ENCODE data around the gene RAF1. TPM values are rescaled to one million over a fixed set of nuclear protein-coding genes. Genes with fewer than 3 reads are reported as not detected.

Gene RAF1
- total and polyA plus RNA-seq, 2 donors (not counting 3 experiments of a cell fraction or from before 2014, with no cell fraction given), result 73.8 to 86.2 TPM

- Histone ChIP-seq H3K27ac (ENCODE audit: insufficient read depth, low read depth, low read length) (no peak overlapping the region), H3K4me3 (replicated peaks in 1 of 3; ENCODE audit: insufficient read depth in 1 of 3, low read depth in 1 of 3, low read length in 3 of 3) (no peak overlapping the region), H2AFZ (ENCODE audit: low read depth, low read length) (no peak overlapping the region), H3K9me1 (replicated peaks; ENCODE audit: control insufficient read depth, extremely low read depth, insufficient read depth, low read length) (no peaks in the 10 kb centered on the region), H3K27me3 (ENCODE audit: control insufficient read depth in 2 of 2, insufficient read depth in 2 of 2, low read length in 2 of 2) (no peaks in the 10 kb centered on the region), H3K9ac (replicated peaks; ENCODE audit: extremely low read depth, insufficient read depth, low read length) (no peak overlapping the region), H3K4me2 (ENCODE audit: insufficient read depth, low read length) (no peak overlapping the region), H3K79me2 (ENCODE audit: control insufficient read depth, insufficient read depth, low read length) (no peaks in the 10 kb centered on the region), H4K20me1 (replicated peaks; ENCODE audit: control insufficient read depth, extremely low read depth, insufficient read depth, low read length) (no peaks in the 10 kb centered on the region), H3K36me3 (ENCODE audit: control insufficient read depth in 2 of 2, extremely low read depth in 1 of 2, insufficient read depth in 2 of 2, low read length in 2 of 2) (no peaks in the 10 kb centered on the region), H3K4me1 (ENCODE audit: control insufficient read depth, extremely low read depth, insufficient read depth, low read length) (no peaks in the 10 kb centered on the region), H3K9me3 (replicated peaks; ENCODE audit: control insufficient read depth, insufficient read depth, low read length) (no peaks in the 10 kb centered on the region)
- BruUV-seq (replicated peaks), result no TSS peak
- no peak for TF ChIP-seq POLR2AphosphoS5 (IDR thresholded peaks at IDR 0.05; ENCODE audit: insufficient read depth, low read depth, low read length)
- dilution Hi-C loops (cut with MboI; ENCODE audit: extremely low pct_ligation_motif_present, low sequenced_read_pairs), result no loop called here
- FAIRE-seq (no peak), DNase-seq (ENCODE audit: low read depth, low spot score) (no peak)
- CTCF ChIA-PET, result no interaction called here
- intact Hi-C loops (cut with micrococcal nuclease), result no loop called here
- POLR2A ChIA-PET, result no interaction called here
Observed at GRCh38 chr3:12681943-12682390, 18.1 kb upstream of the RAF1 start.

GRCh38 chr3:12681089-12681942 is 17.4 kb upstream of the RAF1 start:
- no peaks in the 10 kb centered on the region for H4K20me1 ChIP-seq (replicated peaks; ENCODE audit: control insufficient read depth, extremely low read depth, insufficient read depth, low read length)
- dilution Hi-C loops (cut with MboI; ENCODE audit: extremely low pct_ligation_motif_present, low sequenced_read_pairs) (no loop called here), intact Hi-C loops (cut with micrococcal nuclease) (no loop called here)
- H3K4me3 ChIP-seq (replicated peaks in 1 of 3; ENCODE audit: insufficient read depth in 1 of 3, low read depth in 1 of 3, low read length in 3 of 3), result no peak overlapping the region
- no peak overlapping the region for H2AFZ ChIP-seq (ENCODE audit: low read depth, low read length)
- FAIRE-seq (no peak), DNase-seq (ENCODE audit: low read depth, low spot score) (no peak)
- H3K27ac ChIP-seq (ENCODE audit: insufficient read depth, low read depth, low read length), result no peak overlapping the region
- no peak overlapping the region for H3K9ac ChIP-seq (replicated peaks; ENCODE audit: extremely low read depth, insufficient read depth, low read length)
- no peaks in the 10 kb centered on the region for H3K4me1 ChIP-seq (ENCODE audit: control insufficient read depth, extremely low read depth, insufficient read depth, low read length)
- no peak overlapping the region for H3K4me2 ChIP-seq (ENCODE audit: insufficient read depth, low read length)
- POLR2A ChIA-PET, result no interaction called here
- no peaks in the 10 kb centered on the region for H3K27me3 ChIP-seq (ENCODE audit: control insufficient read depth in 2 of 2, insufficient read depth in 2 of 2, low read length in 2 of 2)
- CTCF ChIA-PET, result no interaction called here
- no peaks in the 10 kb centered on the region for H3K79me2 ChIP-seq (ENCODE audit: control insufficient read depth, insufficient read depth, low read length)
- H3K36me3 ChIP-seq (ENCODE audit: control insufficient read depth in 2 of 2, extremely low read depth in 1 of 2, insufficient read depth in 2 of 2, low read length in 2 of 2), result no peaks in the 10 kb centered on the region
- no peak for TF ChIP-seq FOS (IDR thresholded peaks at IDR 0.05; ENCODE audit: borderline replicate concordance, insufficient read depth, low read length)
- no peak for TF ChIP-seq POLR2A (IDR thresholded peaks at IDR 0.05; ENCODE audit: low read depth, low read length)
- TF ChIP-seq GATA2 (IDR thresholded peaks at IDR 0.05; ENCODE audit: insufficient read depth, insufficient read length, low read depth, low read length), result no peak
- TF ChIP-seq EZH2 (IDR thresholded peaks at IDR 0.05; ENCODE audit: borderline replicate concordance, low read depth, low read length, severe bottlenecking), result no peak
- no peak for TF ChIP-seq CTCF (IDR thresholded peaks at IDR 0.05; ENCODE audit: extremely low read depth in 1 of 2, insufficient read depth in 1 of 2, low read depth in 1 of 2, low read length in 2 of 2)
- TF ChIP-seq MAX (IDR thresholded peaks at IDR 0.05; ENCODE audit: insufficient read depth, insufficient read length), result no peak
- TF ChIP-seq POLR2AphosphoS5 (IDR thresholded peaks at IDR 0.05; ENCODE audit: insufficient read depth, low read depth, low read length), result no peak
- TF ChIP-seq MYC (IDR thresholded peaks at IDR 0.05; ENCODE audit: low read depth, low read length), result no peak
- no peak for TF ChIP-seq JUN (IDR thresholded peaks at IDR 0.05; ENCODE audit: borderline replicate concordance, insufficient read depth, insufficient read length, low read depth)
- H3K9me3 ChIP-seq (replicated peaks; ENCODE audit: control insufficient read depth, insufficient read depth, low read length), result no peaks in the 10 kb centered on the region
- BruUV-seq (replicated peaks), result no TSS peak
- no peaks in the 10 kb centered on the region for H3K9me1 ChIP-seq (replicated peaks; ENCODE audit: control insufficient read depth, extremely low read depth, insufficient read depth, low read length)

Measured in endothelial cell of umbilical vein (primary cell).